ENCODE results near the gene RIMS4.

Gene RIMS4

GRCh38 chr20:44810391-44811149 lies at the start of gene RIMS4:
Gene RIMS4, minus strand, starts transcription at chr20:44810546. Its CDS starts 275 bp downstream, at chr20:44810271.
- ATAC-seq (peak; percentile 48), DNase-seq (peak; percentile 9)
- H3K4me1 Mint-ChIP-seq = peaks cover 5% of the 10 kb centered on the region
- H3K27ac Mint-ChIP-seq = no peak within 1 kb of the TSS
- H3K36me3 Mint-ChIP-seq (ENCODE audit: low read depth) = no peaks in the 10 kb centered on the region
- peaks cover 55% of the 10 kb centered on the region for H3K27me3 Mint-ChIP-seq
- H3K9me3 Mint-ChIP-seq = no peaks in the 10 kb centered on the region
- H3K4me3 Mint-ChIP-seq = peak within 1 kb of the TSS; percentile 48

GRCh38 chr20:44858606-44859360 lies 48.4 kb upstream of the RIMS4 start:
- Mint-ChIP-seq H3K27me3 (no peaks in the 10 kb centered on the region), H3K4me3 (no peak overlapping the region), H3K4me1 (peaks cover 14% of the 10 kb centered on the region), H3K27ac (no peak overlapping the region), H3K9me3 (no peaks in the 10 kb centered on the region), H3K36me3 (ENCODE audit: low read depth) (no peaks in the 10 kb centered on the region)
- no peak for ATAC-seq
- DNase-seq = no peak

GRCh38 chr20:44856856-44857448 lies 46.6 kb upstream of the RIMS4 start:
- H3K27ac Mint-ChIP-seq = no peak overlapping the region
- ATAC-seq (no peak), DNase-seq (no peak)
- H3K36me3 Mint-ChIP-seq (ENCODE audit: low read depth) = no peaks in the 10 kb centered on the region
- no peak overlapping the region for H3K4me3 Mint-ChIP-seq
- H3K27me3 Mint-ChIP-seq = no peaks in the 10 kb centered on the region
- H3K4me1 Mint-ChIP-seq = peaks cover 10% of the 10 kb centered on the region
- H3K9me3 Mint-ChIP-seq = no peaks in the 10 kb centered on the region

- no peak overlapping the region for H3K4me3 Mint-ChIP-seq
- H3K9me3 Mint-ChIP-seq = no peaks in the 10 kb centered on the region
- H3K27ac Mint-ChIP-seq = no peak overlapping the region
- H3K4me1 Mint-ChIP-seq = peaks cover 5% of the 10 kb centered on the region
- H3K36me3 Mint-ChIP-seq (ENCODE audit: low read depth) = no peaks in the 10 kb centered on the region
- no peak for DNase-seq
- ATAC-seq = no peak
- H3K27me3 Mint-ChIP-seq = no peaks in the 10 kb centered on the region
Observed at GRCh38 chr20:44856442-44856841, 46.1 kb upstream of the RIMS4 start.

- Mint-ChIP-seq H3K27ac (no peak overlapping the region), H3K9me3 (no peaks in the 10 kb centered on the region)
Observed at GRCh38 chr20:44851545-44851944, 41.2 kb upstream of the RIMS4 start.

GRCh38 chr20:44850837-44851236 lies 40.5 kb upstream of the RIMS4 start:
- Mint-ChIP-seq H3K9me3 (no peaks in the 10 kb centered on the region), H3K27ac (no peak overlapping the region), H3K27me3 (peaks cover 5% of the 10 kb centered on the region), H3K36me3 (ENCODE audit: low read depth) (no peaks in the 10 kb centered on the region), H3K4me3 (no peak overlapping the region), H3K4me1 (no peaks in the 10 kb centered on the region)
- DNase-seq = no peak
- no peak for ATAC-seq

More at GRCh38 chr20:44851545-44851944, 41.2 kb upstream of the RIMS4 start:
- ATAC-seq = no peak
- H3K4me3 Mint-ChIP-seq = no peak overlapping the region
- no peaks in the 10 kb centered on the region for H3K36me3 Mint-ChIP-seq (ENCODE audit: low read depth)
- no peak for DNase-seq
- no peaks in the 10 kb centered on the region for H3K4me1 Mint-ChIP-seq
- peaks cover 5% of the 10 kb centered on the region for H3K27me3 Mint-ChIP-seq

- DNase-seq (no peak), ATAC-seq (no peak)
- Mint-ChIP-seq H3K9me3 (no peaks in the 10 kb centered on the region), H3K4me1 (no peaks in the 10 kb centered on the region), H3K36me3 (ENCODE audit: low read depth) (no peaks in the 10 kb centered on the region), H3K4me3 (no peak overlapping the region), H3K27me3 (peaks cover 5% of the 10 kb centered on the region), H3K27ac (no peak overlapping the region)
Observed at GRCh38 chr20:44850272-44850671, 39.9 kb upstream of the RIMS4 start.

GRCh38 chr20:44849703-44850102 lies 39.4 kb upstream of the RIMS4 start:
- Mint-ChIP-seq H3K4me3 (no peak overlapping the region), H3K4me1 (no peaks in the 10 kb centered on the region), H3K36me3 (ENCODE audit: low read depth) (no peaks in the 10 kb centered on the region), H3K9me3 (no peaks in the 10 kb centered on the region), H3K27me3 (peaks cover 9% of the 10 kb centered on the region), H3K27ac (no peak overlapping the region)
- ATAC-seq (no peak), DNase-seq (no peak)

- Mint-ChIP-seq H3K4me3 (no peak overlapping the region), H3K4me1 (no peaks in the 10 kb centered on the region), H3K36me3 (ENCODE audit: low read depth) (no peaks in the 10 kb centered on the region), H3K27ac (no peak overlapping the region), H3K27me3 (peaks cover 14% of the 10 kb centered on the region), H3K9me3 (no peaks in the 10 kb centered on the region)
- ATAC-seq (no peak), DNase-seq (no peak)
Observed at GRCh38 chr20:44848254-44849015, 38.1 kb upstream of the RIMS4 start.

- DNase-seq = no peak
- Mint-ChIP-seq H3K4me1 (no peaks in the 10 kb centered on the region), H3K27ac (no peak overlapping the region), H3K4me3 (no peak overlapping the region), H3K9me3 (peaks cover 4% of the 10 kb centered on the region), H3K36me3 (ENCODE audit: low read depth) (no peaks in the 10 kb centered on the region), H3K27me3 (peaks cover 19% of the 10 kb centered on the region)
- no peak for ATAC-seq
Observed at GRCh38 chr20:44843876-44844275, 33.5 kb upstream of the RIMS4 start.

GRCh38 chr20:44841955-44842354 lies 31.6 kb upstream of the RIMS4 start:
- H3K36me3 Mint-ChIP-seq (ENCODE audit: low read depth) = no peaks in the 10 kb centered on the region
- DNase-seq (no peak), ATAC-seq (no peak)
- no peak overlapping the region for H3K27ac Mint-ChIP-seq
- no peak overlapping the region for H3K4me3 Mint-ChIP-seq
- H3K27me3 Mint-ChIP-seq = peaks cover 26% of the 10 kb centered on the region
- peaks cover 4% of the 10 kb centered on the region for H3K9me3 Mint-ChIP-seq
- no peaks in the 10 kb centered on the region for H3K4me1 Mint-ChIP-seq

- DNase-seq (no peak), ATAC-seq (no peak)
- Mint-ChIP-seq H3K27me3 (peaks cover 26% of the 10 kb centered on the region), H3K4me3 (no peak overlapping the region), H3K36me3 (ENCODE audit: low read depth) (no peaks in the 10 kb centered on the region), H3K27ac (no peak overlapping the region), H3K9me3 (peaks cover 4% of the 10 kb centered on the region), H3K4me1 (no peaks in the 10 kb centered on the region)
Observed at GRCh38 chr20:44840826-44841225, 30.5 kb upstream of the RIMS4 start.

GRCh38 chr20:44839481-44839880 lies 29.1 kb upstream of the RIMS4 start:
- Mint-ChIP-seq H3K9me3 (peaks cover 4% of the 10 kb centered on the region), H3K36me3 (ENCODE audit: low read depth) (no peaks in the 10 kb centered on the region), H3K27me3 (peaks cover 20% of the 10 kb centered on the region), H3K4me3 (no peak overlapping the region), H3K4me1 (peaks cover 5% of the 10 kb centered on the region), H3K27ac (no peak overlapping the region)
- ATAC-seq (no peak), DNase-seq (no peak)

- Mint-ChIP-seq H3K9me3 (peaks cover 4% of the 10 kb centered on the region), H3K4me3 (no peak overlapping the region), H3K27me3 (peaks cover 18% of the 10 kb centered on the region), H3K27ac (no peak overlapping the region), H3K36me3 (ENCODE audit: low read depth) (no peaks in the 10 kb centered on the region), H3K4me1 (peaks cover 5% of the 10 kb centered on the region)
- no peak for ATAC-seq
- DNase-seq = no peak
Observed at GRCh38 chr20:44838521-44838920, 28.2 kb upstream of the RIMS4 start.
